ENCODE data around the gene SLC24A2.

Gene SLC24A2

GRCh38 chr9:19782005-19782404, 6.8 kb downstream of the SLC24A2 start:
- H4K8ac ChIP-seq (ENCODE audit: low read length): no peak overlapping the region
- H3K36me3 ChIP-seq (ENCODE audit: control insufficient read depth in 1 of 2, insufficient read depth in 2 of 2, low read depth in 1 of 2, low read length in 2 of 2): no peaks in the 10 kb centered on the region
- no peak overlapping the region for H2AFZ ChIP-seq (ENCODE audit: low read depth, low read length)
- no peak overlapping the region for H2BK120ac ChIP-seq (ENCODE audit: low read depth, low read length)
- H3K23ac ChIP-seq (ENCODE audit: low read length in 2 of 2): no peak overlapping the region
- no peak overlapping the region for H2BK15ac ChIP-seq (ENCODE audit: low read depth, poor library complexity, severe bottlenecking)
- no peak overlapping the region for H3K9ac ChIP-seq (ENCODE audit: low read length)
- H3K4me2 ChIP-seq (ENCODE audit: low read length, poor library complexity, severe bottlenecking): no peak overlapping the region
- H3K9me3 ChIP-seq (ENCODE audit: control insufficient read depth, low read length): no peaks in the 10 kb centered on the region
- H3K4me3 ChIP-seq (ENCODE audit: insufficient read depth in 1 of 2, low read depth in 1 of 2, low read length in 2 of 2): no peak overlapping the region
- peak; percentile 1 for DNase-seq
- H3K14ac ChIP-seq (ENCODE audit: low read length in 2 of 2): no peak overlapping the region
- no peaks in the 10 kb centered on the region for H3K4me1 ChIP-seq (ENCODE audit: control insufficient read depth, insufficient read depth, low read depth, low read length)
- no peak overlapping the region for H3K27ac ChIP-seq (ENCODE audit: low read length, poor library complexity, severe bottlenecking)
- H3K27me3 ChIP-seq (ENCODE audit: control insufficient read depth in 1 of 2, insufficient read depth in 1 of 2, low read length in 2 of 2): peaks cover 2 to 8% of the 10 kb centered on the region in 2 experiments
- H3K18ac ChIP-seq (ENCODE audit: low read depth in 1 of 2, low read length in 2 of 2): no peak overlapping the region
- no peak overlapping the region for H2AK5ac ChIP-seq (ENCODE audit: low read length, severe bottlenecking)
- H3K79me1 ChIP-seq (replicated peaks; ENCODE audit: low read length, poor library complexity, severe bottlenecking): no peaks in the 10 kb centered on the region
- no peak overlapping the region for H4K91ac ChIP-seq (ENCODE audit: low read length)
- H2BK5ac ChIP-seq (ENCODE audit: low read depth, low read length, poor library complexity, severe bottlenecking): no peak overlapping the region
- 26% methylated on average over 3 of the region's 3 CpGs for WGBS
- no peak overlapping the region for H2BK12ac ChIP-seq (ENCODE audit: low read length in 2 of 2)
- H3K4ac ChIP-seq (ENCODE audit: low read depth in 1 of 2, low read length in 2 of 2): no peak overlapping the region

- H2BK15ac ChIP-seq (ENCODE audit: low read depth, poor library complexity, severe bottlenecking): no peak overlapping the region
- no peaks in the 10 kb centered on the region for H3K79me1 ChIP-seq (replicated peaks; ENCODE audit: low read length, poor library complexity, severe bottlenecking)
- H2AFZ ChIP-seq (ENCODE audit: low read depth, low read length): no peak overlapping the region
- H3K23ac ChIP-seq (ENCODE audit: low read length in 2 of 2): no peak overlapping the region
- no peak overlapping the region for H4K91ac ChIP-seq (ENCODE audit: low read length)
- peaks cover 0 to 2% of the 10 kb centered on the region in 2 experiments for H3K27me3 ChIP-seq (ENCODE audit: control insufficient read depth in 1 of 2, insufficient read depth in 1 of 2, low read length in 2 of 2)
- H3K27ac ChIP-seq (ENCODE audit: low read length, poor library complexity, severe bottlenecking): no peak overlapping the region
- no peaks in the 10 kb centered on the region for H3K36me3 ChIP-seq (ENCODE audit: control insufficient read depth in 1 of 2, insufficient read depth in 2 of 2, low read depth in 1 of 2, low read length in 2 of 2)
- H3K14ac ChIP-seq (ENCODE audit: low read length in 2 of 2): no peak overlapping the region
- no peaks in the 10 kb centered on the region for H3K9me3 ChIP-seq (ENCODE audit: control insufficient read depth, low read length)
- no peak for DNase-seq
- H2BK12ac ChIP-seq (ENCODE audit: low read length in 2 of 2): no peak overlapping the region
- H3K18ac ChIP-seq (ENCODE audit: low read depth in 1 of 2, low read length in 2 of 2): no peak overlapping the region
- no peak overlapping the region for H4K8ac ChIP-seq (ENCODE audit: low read length)
- WGBS: no CpG with 5 or more reads among the region's 2 CpGs
- H2BK120ac ChIP-seq (ENCODE audit: low read depth, low read length): no peak overlapping the region
- no peak overlapping the region for H3K4ac ChIP-seq (ENCODE audit: low read depth in 1 of 2, low read length in 2 of 2)
- no peak overlapping the region for H3K9ac ChIP-seq (ENCODE audit: low read length)
- no peak overlapping the region for H2BK5ac ChIP-seq (ENCODE audit: low read depth, low read length, poor library complexity, severe bottlenecking)
- no peaks in the 10 kb centered on the region for H3K4me1 ChIP-seq (ENCODE audit: control insufficient read depth, insufficient read depth, low read depth, low read length)
- no peak overlapping the region for H2AK5ac ChIP-seq (ENCODE audit: low read length, severe bottlenecking)
- H3K4me3 ChIP-seq (ENCODE audit: insufficient read depth in 1 of 2, low read depth in 1 of 2, low read length in 2 of 2): no peak overlapping the region
- no peak overlapping the region for H3K4me2 ChIP-seq (ENCODE audit: low read length, poor library complexity, severe bottlenecking)
Observed at GRCh38 chr9:19781240-19781639, 7.6 kb downstream of the SLC24A2 start.

- Histone ChIP-seq H3K18ac (ENCODE audit: low read depth in 1 of 2, low read length in 2 of 2) (no peak overlapping the region), H3K79me1 (replicated peaks; ENCODE audit: low read length, poor library complexity, severe bottlenecking) (no peaks in the 10 kb centered on the region), H4K91ac (ENCODE audit: low read length) (no peak overlapping the region), H3K4me1 (ENCODE audit: control insufficient read depth, insufficient read depth, low read depth, low read length) (no peaks in the 10 kb centered on the region), H2BK12ac (ENCODE audit: low read length in 2 of 2) (no peak overlapping the region), H2AFZ (ENCODE audit: low read depth, low read length) (no peak overlapping the region), H3K4ac (ENCODE audit: low read depth in 1 of 2, low read length in 2 of 2) (no peak overlapping the region), H3K14ac (ENCODE audit: low read length in 2 of 2) (no peak overlapping the region), H2AK5ac (ENCODE audit: low read length, severe bottlenecking) (no peak overlapping the region), H4K8ac (ENCODE audit: low read length) (no peak overlapping the region), H3K27me3 (ENCODE audit: control insufficient read depth in 1 of 2, insufficient read depth in 1 of 2, low read length in 2 of 2) (peaks cover 0 to 5% of the 10 kb centered on the region in 2 experiments), H2BK5ac (ENCODE audit: low read depth, low read length, poor library complexity, severe bottlenecking) (no peak overlapping the region), H2BK15ac (ENCODE audit: low read depth, poor library complexity, severe bottlenecking) (no peak overlapping the region), H2BK120ac (ENCODE audit: low read depth, low read length) (no peak overlapping the region), H3K9me3 (ENCODE audit: control insufficient read depth, low read length) (no peaks in the 10 kb centered on the region), H3K4me3 (ENCODE audit: insufficient read depth in 1 of 2, low read depth in 1 of 2, low read length in 2 of 2) (no peak overlapping the region), H3K27ac (ENCODE audit: low read length, poor library complexity, severe bottlenecking) (no peak overlapping the region), H3K23ac (ENCODE audit: low read length in 2 of 2) (no peak overlapping the region), H3K36me3 (ENCODE audit: control insufficient read depth in 1 of 2, insufficient read depth in 2 of 2, low read depth in 1 of 2, low read length in 2 of 2) (no peaks in the 10 kb centered on the region), H3K9ac (ENCODE audit: low read length) (no peak overlapping the region), H3K4me2 (ENCODE audit: low read length, poor library complexity, severe bottlenecking) (no peak overlapping the region)
- no peak for DNase-seq
- WGBS: 79% methylated on average over 4 of the region's 4 CpGs
Observed at GRCh38 chr9:19771446-19771845, 17.4 kb downstream of the SLC24A2 start.

GRCh38 chr9:19770973-19771372, 17.9 kb downstream of the SLC24A2 start:
- Histone ChIP-seq H3K18ac (ENCODE audit: low read depth in 1 of 2, low read length in 2 of 2) (no peak overlapping the region), H3K79me1 (replicated peaks; ENCODE audit: low read length, poor library complexity, severe bottlenecking) (no peaks in the 10 kb centered on the region), H2BK120ac (ENCODE audit: low read depth, low read length) (no peak overlapping the region), H4K91ac (ENCODE audit: low read length) (no peak overlapping the region), H4K8ac (ENCODE audit: low read length) (no peak overlapping the region), H3K4me3 (ENCODE audit: insufficient read depth in 1 of 2, low read depth in 1 of 2, low read length in 2 of 2) (no peak overlapping the region), H3K4ac (ENCODE audit: low read depth in 1 of 2, low read length in 2 of 2) (no peak overlapping the region), H3K9ac (ENCODE audit: low read length) (no peak overlapping the region), H3K4me1 (ENCODE audit: control insufficient read depth, insufficient read depth, low read depth, low read length) (no peaks in the 10 kb centered on the region), H2BK5ac (ENCODE audit: low read depth, low read length, poor library complexity, severe bottlenecking) (no peak overlapping the region), H3K36me3 (ENCODE audit: control insufficient read depth in 1 of 2, insufficient read depth in 2 of 2, low read depth in 1 of 2, low read length in 2 of 2) (no peaks in the 10 kb centered on the region), H3K9me3 (ENCODE audit: control insufficient read depth, low read length) (no peaks in the 10 kb centered on the region), H3K27ac (ENCODE audit: low read length, poor library complexity, severe bottlenecking) (no peak overlapping the region), H2AK5ac (ENCODE audit: low read length, severe bottlenecking) (no peak overlapping the region), H2BK12ac (ENCODE audit: low read length in 2 of 2) (no peak overlapping the region), H3K23ac (ENCODE audit: low read length in 2 of 2) (no peak overlapping the region), H2BK15ac (ENCODE audit: low read depth, poor library complexity, severe bottlenecking) (no peak overlapping the region), H3K14ac (ENCODE audit: low read length in 2 of 2) (no peak overlapping the region), H3K4me2 (ENCODE audit: low read length, poor library complexity, severe bottlenecking) (no peak overlapping the region), H2AFZ (ENCODE audit: low read depth, low read length) (no peak overlapping the region), H3K27me3 (ENCODE audit: control insufficient read depth in 1 of 2, insufficient read depth in 1 of 2, low read length in 2 of 2) (peaks cover 0 to 5% of the 10 kb centered on the region in 2 experiments)
- no peak for DNase-seq
- WGBS: 98% methylated on average over 3 of the region's 5 CpGs

Measured in mesenchymal stem cell (in vitro differentiated cells and primary cell).